ENCODE results near the gene LTBP1.
A peak's percentile ranks its signal among the peaks of the same experiment; 100 is the strongest.
"Not testable (repeated sequence)": the region's sequence is repeated elsewhere in the genome, so short reads cannot be mapped to it uniquely, and the experiment has no call there.

LTBP1 gene

DNA sequence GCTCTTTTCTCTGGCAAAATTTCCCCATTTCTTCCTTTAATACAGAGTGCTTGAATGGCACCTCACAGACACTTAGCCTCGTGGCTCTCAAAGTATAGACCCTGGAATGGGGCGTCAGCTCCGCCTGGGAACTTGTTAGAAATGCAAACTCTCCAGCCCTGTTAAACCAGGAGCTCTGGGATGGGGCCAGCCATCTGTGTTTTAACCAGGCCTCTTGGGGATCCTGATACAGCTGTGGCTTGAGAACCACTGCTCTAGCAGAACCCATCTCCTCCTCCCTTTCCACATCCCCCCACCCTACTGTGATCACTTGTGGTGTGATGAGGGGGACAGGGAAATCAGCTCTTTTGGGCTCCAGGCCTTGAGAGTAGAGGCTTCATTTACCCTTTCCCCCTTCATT lies 15.9 kb downstream of the LTBP1 start:
- no peak for DNase-seq

DNA sequence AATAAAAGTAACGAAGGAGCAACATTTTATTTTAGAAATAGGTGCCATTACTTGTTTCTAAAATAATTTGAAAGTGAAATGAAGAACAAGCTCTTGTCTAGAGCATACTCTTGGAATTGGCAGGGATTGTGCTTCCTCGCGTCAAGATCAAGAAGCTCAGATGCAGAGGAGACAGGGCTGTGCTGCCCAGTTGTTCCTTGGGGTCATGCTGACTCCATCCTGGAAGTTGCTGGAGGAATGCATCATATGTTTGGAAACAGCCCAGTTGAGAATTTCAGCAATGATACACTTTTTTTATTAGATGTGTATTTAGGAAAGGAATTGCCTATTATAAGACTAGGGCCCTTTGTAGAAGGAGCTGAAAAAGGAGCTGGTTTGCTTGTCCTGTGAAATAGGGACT lies 17.2 kb downstream of the LTBP1 start:
- no peak for DNase-seq

DNA sequence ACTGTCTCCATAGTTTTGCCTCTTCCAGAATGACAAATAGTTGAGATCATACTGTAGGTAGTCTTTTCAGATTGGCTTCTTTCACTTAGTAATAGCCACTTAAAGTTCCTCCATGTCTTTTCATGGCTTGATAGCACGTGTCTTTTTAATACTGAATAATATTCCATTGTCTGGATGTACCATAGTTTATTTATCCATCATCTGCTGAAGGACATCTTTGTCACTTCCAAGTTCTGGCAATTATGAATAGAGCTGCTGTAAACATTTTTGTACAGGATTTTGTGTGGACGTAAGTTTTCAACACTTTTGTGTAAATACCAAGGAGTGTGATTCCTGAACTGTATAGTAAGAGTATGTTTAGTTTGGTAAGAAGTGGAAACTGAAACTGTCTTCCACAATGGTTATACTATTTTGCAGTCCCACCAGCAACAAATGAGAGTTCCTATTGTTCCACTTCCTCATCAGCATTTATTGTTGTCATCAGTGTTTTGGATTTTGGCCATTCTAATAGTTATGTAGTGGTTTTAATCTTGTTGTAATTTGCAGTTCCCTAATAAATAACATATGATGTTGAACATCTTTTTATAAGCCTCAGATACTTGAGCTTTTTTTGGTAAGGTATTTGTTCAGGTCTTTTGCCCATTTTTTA lies 18.9 kb downstream of the LTBP1 start:
- no peak for DNase-seq

DNA sequence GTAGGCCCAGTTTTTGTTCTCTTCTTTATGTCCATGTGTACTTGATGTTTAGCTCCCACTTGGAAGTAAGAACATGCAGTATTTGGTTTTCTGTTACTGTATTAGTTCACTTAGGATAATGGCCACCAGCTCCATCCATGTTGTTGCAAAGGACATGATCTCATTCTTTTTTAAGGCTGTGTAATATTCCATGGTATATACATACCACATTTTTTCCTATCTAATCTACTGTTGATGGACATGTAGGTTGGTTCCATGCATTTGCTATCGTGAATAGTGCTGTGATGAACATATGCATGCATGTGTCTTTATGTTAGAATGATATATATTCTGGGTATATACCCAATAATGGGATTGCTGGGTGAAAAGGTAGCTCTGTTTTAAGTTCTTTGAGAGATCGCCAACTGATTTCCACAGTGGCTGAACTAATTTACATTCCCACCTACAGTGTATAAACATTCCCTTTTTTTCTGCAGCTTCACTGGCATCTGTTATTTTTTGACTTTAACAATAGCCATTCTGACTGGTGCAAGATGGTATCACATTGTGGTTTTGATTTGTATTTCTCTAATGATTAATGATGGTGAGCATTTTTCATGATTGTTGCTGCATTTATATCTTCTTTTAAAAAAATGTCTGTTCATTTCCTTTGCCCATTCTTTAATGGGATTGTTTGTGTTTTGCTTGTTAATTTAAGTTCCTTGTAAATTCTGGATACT lies 22.9 kb downstream of the LTBP1 start:
- no peak for DNase-seq

DNA sequence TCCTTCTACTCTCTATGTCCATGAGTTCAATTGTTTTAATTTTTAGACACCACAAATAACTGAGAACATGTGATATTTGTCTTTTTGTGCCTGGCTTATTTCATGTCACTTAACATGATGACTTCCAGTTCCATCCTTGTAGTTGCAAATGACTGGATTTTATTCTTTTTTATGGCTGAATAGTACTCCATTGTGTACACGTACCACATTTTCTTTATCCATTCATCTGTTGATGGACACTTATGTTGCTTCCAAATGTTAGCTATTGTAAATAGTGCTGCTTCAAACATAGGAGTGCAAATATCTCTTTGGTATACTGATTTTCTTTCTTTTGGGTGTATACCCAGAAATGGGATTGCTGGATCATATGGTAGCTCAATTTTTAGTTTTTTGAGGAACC lies 27.0 kb downstream of the LTBP1 start:
- not testable (repeated sequence) for DNase-seq

DNA sequence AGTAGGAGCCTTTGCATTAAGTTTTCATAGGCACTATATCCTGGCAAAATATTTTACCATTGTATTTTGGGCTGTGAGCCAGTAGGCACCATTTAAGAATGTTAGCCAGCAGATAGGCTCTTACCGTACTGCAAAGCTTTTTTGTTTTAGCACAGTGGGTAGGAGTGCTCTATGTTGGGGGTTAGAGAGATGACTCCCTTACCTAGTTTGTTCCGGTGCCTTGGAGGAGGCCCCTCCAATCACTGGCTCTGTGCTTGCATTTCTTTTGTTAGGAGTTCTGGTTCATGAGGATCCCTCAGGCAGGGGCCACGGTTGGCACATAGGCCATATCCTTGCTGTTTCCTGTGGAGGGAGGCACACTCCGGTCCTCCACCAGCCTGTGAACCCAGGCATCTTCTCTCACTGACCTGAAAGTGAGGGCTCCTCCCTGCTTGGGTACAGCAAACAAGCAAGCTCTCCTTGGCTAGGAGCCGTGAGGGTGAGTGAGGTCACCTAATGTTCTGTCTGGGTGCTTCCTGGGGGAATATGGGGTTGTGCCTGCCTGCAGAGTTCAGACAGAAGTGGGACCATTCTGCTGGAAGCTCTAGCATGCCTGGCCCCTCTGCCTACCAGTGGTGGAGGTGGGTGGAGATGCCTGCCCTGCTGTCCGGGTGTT lies 29.8 kb downstream of the LTBP1 start:
- DNase-seq: no peak

DNA sequence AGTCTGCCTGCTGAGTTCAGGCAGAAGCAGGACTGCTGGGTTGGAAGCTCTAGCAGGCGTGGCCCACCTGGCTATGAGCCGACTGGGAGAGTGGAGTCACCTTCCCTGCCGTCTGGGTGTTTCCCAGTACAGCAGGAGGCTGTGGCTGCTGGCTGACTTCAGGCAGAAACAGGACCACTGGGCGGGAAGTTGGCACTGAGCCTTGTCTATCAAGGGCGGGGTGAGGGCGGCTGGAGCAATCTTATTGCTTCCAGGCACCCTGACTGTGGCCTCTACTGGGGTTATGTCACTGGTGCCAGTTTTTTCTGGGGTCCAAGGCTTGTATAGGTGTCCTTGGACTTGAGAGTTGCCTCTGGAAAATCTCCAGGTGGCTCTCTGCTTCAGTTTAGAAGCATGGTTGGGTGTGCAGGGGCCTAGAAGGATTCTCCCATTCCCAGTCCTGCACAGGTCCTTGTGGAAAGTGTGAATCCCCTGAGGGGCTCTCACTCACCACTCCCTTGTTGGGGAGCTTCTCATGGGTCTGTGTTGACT lies 30.5 kb downstream of the LTBP1 start:
- no peak for DNase-seq

DNA sequence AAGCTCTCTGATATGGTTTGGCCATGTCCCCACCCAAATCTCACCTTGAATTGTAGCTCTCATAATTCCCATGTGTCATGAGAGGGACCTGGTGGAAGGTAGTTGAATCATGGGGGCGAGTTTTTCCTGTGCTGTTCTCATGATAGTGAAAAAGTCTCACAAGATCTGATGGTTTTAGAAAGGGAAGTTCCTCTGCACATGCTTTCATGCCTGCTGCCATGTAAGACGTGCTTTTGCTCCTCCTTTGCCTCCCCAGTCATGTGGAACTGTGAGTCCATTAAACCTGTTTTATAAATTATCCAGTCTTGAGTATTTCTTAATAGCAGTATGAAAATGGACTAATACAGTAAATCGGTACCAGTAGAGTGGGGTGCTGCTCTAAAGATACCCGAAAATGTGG lies 34.9 kb downstream of the LTBP1 start:
- no peak for DNase-seq

DNA sequence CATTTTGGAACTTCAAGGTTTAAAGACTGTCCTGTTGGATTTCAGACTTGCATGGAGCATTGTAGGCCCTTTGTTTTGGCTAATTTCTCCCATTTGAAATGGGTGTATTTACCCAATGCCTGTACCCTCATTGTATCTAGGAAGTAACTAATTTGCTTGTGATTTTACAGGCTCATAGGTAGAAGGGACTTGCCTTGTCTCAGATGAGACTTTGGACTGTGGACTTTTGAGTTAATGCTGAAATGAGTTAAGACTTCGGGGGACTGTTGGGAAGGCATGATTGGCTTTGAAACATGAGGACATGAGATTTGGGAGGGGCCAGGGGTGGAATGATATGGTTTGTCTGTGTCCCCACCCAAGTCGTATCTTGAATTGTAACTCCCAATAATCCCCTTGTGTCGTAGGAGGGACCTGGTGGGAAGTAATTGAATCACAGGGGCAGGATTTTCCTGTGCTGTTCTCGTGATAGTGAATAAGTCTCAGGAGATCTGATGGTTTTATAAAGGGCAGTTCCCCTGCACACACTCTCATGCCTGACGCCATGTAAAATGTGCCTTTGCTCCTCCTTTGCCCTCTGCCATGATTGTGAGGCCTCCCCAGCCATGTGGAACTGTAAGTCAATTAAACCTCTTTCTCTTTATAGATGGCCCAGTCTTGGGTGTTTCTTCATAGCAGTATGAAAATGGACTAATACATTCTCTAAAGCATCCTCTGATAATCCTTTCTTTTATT lies 36.6 kb downstream of the LTBP1 start:
- DNase-seq: not testable (repeated sequence)

DNA sequence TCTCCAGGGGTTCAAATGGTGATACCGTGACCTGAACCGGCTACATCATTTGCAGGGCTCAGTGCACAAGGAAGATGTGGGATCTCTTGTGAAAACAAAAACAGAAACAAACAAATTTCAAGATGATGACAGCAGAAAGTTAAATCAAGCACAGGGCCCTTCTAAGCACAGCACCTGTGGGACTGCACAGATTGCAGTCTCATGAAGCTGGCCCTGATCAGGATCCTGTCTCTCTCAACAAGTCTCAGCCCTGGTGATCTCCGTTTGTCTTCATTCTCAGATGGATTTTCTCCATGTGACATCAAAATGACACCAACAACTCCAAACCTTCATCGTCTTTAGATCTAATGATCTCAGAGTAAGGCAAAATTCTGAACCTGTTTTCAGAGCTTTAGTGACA lies 39.7 kb downstream of the LTBP1 start:
- DNase-seq: no peak

DNA sequence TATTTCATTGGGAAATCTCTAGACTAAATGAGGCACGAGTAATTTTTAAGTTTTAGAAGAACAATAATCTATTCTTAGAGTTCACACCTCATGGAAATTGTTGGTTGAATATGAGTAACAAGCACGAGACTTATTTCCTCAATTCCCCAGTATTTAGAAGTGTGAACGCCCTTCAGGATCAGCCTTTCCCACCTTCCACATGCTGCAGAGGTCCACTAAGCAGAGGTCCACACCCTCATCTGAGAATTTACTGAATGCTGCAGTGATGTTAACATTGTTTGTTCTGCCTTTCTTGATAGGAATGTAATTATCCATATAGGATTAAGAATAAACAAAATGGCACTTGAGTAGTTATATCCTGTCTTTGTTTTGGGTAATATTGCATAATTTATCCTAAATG lies 41.8 kb downstream of the LTBP1 start:
- DNase-seq: no peak

DNA sequence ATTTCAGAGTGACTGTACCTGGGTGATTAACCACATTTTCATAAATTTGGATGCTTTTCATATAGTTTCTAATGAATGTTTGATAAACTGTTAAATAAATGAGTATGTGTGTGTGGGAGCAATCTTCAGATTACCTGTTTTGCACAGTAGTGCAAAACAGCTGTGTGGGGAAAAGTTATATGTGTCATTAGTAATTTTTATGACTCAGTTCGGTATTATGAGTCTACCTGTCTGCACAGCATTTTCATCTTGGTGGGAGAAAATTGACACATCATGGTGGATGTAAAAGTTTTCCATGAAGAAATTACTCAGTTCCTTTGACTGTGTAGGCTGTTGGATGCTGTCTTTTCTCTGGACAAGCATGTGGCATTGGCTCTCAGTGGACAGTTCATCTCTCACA lies 43.8 kb downstream of the LTBP1 start:
- DNase-seq: no peak

DNA sequence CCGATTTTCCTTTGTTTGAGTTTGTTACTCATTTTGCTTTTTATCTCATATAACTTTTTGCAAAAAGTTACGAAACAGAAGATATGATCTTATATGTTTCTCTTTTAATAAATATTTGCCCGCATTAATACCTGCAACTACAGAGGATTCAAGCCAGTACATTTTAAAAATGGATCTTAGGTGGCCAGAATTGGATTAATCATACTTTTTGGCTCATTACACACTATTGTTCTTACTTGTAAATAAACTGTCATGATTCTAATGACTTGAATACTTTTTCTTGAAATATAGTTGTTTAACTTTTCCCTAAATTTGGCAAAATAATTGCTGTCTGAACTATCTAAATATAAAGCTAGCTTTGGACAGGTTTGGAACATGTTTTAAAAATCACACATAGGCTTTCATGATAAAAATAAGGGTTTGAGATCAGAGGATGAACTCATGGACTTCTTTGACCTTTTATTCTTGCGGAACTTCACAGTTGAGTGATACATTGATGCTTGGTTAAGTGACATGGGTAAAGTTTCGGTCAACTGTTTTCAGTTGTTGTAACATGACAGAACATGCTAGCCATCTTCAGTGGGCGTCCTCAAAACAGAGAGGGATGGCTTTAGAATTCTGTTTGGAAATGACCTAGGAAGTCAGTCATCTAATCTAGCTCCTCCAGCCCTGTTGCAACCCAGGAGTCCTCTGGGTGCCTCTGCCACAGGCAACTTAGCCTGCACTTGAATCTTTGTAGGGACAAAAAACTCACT lies 44.5 kb downstream of the LTBP1 start:
- no peak for DNase-seq

DNA sequence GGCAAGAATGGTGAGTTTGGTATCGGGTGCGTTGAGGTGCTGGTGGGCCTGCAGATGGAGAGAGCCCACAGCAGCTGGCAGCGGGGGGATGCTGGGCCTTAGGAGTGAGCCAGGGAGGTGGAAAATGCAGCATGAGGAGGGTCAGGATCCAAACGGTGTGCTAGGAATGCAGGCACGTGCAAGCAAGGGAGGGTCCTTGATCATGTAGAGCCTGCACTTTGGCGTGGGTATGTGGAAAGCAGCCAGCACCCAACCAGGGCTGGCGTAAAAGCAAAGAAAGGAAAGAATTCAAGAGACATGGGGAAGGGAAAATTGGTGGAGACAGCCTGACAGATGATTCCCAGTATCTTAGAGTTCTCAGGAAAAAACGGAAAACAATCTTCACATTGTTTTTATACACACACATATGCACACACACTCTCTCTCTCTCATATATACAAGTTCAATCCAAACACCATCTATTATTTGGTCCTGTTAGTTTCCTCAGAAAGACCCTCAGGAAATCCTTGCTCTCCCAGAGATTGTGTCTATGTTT lies 46.3 kb downstream of the LTBP1 start:
- no peak for DNase-seq

DNA sequence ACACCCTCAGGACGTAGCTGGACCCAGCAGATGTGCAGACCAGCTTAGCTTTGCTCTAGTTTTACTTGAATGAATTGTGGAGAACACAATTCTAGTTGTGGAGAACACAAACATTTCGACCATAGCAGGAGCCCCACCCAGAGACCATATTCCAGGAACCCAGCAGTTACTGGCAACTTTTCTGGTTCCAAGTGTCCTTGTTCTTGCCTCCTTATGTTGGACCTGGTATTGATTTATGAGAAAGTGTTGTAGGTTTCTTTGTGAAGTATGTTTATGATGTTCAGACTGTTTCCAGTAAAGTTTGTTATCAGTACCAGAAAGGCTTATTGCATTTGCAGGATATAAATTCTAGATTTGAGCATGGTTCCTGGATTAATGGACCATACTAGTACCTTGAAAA lies 51.0 kb downstream of the LTBP1 start:
- DNase-seq: no peak

DNA sequence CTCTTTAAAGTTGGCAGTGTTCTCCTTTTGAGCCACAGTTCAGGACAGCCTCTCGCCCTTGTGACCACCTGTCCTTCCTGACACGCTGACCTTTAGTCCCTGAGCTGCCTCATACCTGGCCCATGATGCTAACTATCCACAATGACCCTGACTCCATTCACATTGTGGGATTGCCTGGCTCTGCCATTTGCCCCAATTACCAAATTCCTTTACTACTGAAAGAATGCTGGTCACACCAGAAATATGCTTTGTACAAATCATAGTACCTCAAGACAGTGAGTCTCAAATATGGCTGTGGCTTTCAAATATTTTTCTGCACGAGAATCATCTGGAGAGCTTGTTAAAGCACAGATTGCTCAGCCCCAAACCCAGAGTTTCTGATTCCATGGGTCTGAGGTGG lies 54.2 kb downstream of the LTBP1 start:
- DNase-seq: no peak

DNA sequence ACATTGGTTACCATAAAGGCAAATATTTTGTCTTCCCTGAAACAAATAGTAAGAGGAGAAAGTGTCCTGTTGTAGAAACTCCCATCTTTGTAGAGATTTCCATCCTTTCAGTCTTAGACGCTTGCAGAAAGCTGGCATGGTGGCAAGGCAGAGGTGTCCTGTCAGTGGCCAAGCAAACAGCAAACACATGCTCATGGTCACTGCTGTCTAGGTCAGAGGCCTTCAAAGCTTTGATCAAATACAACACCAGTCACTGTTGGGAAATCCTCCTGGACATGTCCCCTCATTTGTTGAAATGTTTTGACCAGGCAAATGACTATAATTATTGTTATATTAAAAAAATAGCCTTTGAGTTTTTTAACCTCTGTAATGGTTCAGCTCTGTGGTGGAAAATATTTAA lies 55.1 kb downstream of the LTBP1 start:
- no peak for DNase-seq

DNA sequence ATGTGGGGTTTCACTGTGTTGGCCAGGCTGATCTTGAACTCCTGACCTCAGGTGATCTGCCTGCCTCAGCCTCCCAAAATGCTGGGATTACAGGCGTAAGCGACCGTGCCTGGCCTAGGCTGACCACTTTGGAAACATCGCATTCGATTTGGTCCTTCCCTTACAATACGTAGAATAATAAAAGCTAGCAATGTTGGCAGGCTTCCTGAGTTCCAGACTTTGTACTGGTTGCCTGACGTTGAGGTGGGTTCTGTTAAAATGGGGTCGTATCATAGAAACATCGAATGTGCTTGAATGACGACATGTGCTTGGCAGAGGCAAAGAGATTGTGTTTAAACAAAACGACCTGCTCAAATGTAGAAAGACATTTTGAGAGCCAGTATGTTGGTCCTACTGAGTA lies 56.1 kb downstream of the LTBP1 start:
- DNase-seq: no peak

DNA sequence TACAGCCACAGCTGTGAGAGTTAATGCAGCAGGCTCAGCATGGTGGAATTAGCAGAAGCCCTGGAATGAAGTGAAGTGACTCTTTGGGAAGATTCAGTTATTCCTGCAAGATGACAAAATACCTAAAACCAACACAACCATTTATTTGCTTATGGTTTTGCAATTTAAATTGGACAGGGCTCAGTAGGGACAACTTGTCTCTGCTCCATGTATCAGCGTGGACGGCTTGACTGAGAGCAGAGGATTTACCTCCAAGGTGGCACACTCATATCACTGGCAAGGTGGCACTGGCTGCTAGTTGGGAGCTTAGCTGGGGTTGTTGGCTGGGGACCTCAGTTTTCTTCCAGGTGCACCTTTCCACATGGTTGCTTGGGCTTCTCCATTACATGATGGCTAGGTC lies 58.3 kb downstream of the LTBP1 start:
- peak; percentile 44 to 75 for DNase-seq

DNA sequence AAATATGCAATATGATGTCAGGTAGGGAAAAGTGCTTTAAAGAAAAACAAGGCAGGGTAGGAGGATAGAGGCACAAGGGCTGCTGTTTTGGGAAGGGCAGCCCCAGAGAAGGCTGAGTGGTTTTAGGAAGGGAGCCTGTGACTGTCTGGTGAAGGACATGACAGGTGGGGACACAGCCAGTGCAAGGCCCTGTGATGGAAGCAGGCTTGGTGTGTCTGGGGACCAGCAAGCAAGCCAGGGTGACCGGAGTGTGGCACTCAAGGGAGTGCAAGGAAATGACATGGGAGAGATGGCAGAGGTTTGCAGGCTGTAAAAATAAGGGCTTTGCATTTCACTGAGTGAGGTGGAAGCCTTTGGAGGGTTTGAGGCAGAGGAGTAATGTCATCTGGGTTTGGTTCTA lies 62.0 kb downstream of the LTBP1 start:
- DNase-seq: no peak

DNA sequence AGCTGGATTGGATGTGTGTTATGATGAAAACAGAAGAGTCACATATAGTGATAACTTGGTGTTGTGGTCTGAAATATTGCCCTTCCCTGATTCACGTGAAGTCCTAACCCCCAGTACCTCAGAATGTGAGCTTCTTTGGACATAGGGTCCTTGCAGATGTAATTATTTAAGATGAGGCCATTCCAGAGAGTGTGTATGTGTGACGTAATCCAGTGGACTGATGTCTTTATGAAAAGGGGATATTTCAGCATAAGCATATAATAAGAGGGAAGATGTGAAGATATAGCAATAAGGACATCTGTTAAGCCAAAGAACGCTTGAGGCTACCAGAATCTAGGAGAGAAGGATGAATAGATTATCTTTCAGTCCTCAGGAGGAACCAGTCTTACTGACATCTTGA lies 62.5 kb downstream of the LTBP1 start:
- DNase-seq: no peak

DNA sequence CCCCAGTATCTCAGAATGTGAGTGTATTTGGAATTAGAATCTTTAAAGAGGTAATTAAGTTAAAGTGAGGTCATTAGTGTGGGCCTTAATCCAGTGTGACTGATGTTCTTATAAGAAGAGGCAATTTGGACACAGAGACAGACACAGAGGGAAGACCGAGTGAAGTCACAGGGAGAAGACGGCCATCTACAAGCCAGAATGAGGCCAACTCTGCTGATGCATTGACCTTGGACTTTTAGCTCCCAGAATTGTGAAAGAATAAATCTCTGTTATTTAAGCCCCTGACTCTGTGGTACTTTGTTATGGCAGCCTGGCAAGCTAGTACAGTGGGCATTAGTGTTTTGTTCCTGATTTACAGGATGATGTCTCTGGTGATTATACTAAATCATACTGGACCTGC lies 64.6 kb downstream of the LTBP1 start:
- DNase-seq: no peak
